ENCODE results near the gene MTERF4. TPM values are rescaled to one million over a fixed set of nuclear protein-coding genes. Genes with fewer than 3 reads are reported as not detected.

MTERF4 gene
- total RNA-seq, 1 donor = 30.0 TPM

DNA sequence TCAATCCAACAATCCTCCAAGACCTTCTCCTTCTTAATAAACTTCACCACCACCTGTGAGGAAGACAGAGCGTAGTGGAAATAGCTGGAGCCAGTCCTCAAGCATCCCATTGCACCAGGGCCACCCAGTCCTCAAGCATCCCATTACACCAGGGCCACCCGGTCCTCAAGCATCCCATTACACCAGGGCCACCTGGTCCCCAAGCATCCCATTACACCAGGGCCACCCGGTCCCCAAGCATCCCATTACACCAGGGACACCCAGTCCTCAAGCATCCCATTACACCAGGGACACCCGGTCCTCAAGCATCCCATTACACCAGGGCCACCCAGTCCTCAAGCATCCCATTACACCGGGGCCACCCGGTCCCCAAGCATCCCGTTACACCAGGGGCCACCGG lies 13.3 kb upstream of the MTERF4 start:
- H3K4me2 ChIP-seq (ENCODE audit: insufficient read depth, low read length) = no peak overlapping the region
- H4K20me1 ChIP-seq (ENCODE audit: insufficient read depth, low read length) = no peaks in the 10 kb centered on the region
- H3K27ac ChIP-seq (ENCODE audit: low read depth, low read length) = no peak overlapping the region
- TF ChIP-seq, protein P1, sequence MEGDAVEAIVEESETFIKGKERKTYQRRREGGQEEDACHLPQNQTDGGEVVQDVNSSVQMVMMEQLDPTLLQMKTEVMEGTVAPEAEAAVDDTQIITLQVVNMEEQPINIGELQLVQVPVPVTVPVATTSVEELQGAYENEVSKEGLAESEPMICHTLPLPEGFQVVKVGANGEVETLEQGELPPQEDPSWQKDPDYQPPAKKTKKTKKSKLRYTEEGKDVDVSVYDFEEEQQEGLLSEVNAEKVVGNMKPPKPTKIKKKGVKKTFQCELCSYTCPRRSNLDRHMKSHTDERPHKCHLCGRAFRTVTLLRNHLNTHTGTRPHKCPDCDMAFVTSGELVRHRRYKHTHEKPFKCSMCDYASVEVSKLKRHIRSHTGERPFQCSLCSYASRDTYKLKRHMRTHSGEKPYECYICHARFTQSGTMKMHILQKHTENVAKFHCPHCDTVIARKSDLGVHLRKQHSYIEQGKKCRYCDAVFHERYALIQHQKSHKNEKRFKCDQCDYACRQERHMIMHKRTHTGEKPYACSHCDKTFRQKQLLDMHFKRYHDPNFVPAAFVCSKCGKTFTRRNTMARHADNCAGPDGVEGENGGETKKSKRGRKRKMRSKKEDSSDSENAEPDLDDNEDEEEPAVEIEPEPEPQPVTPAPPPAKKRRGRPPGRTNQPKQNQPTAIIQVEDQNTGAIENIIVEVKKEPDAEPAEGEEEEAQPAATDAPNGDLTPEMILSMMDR (IDR thresholded peaks at IDR 0.05; ENCODE audit: extremely low read depth, low read depth, low read length) = no peak
- H3K36me3 ChIP-seq (ENCODE audit: insufficient read depth, low read length) = no peaks in the 10 kb centered on the region
- H3K4me1 ChIP-seq (ENCODE audit: insufficient read depth, low read length) = no peaks in the 10 kb centered on the region
- no peak overlapping the region for H2AFZ ChIP-seq (ENCODE audit: low read length)
- H3K79me2 ChIP-seq (ENCODE audit: insufficient read depth, low read length) = no peaks in the 10 kb centered on the region
- H3K4me3 ChIP-seq (ENCODE audit: insufficient read depth, low read length) = no peak overlapping the region
- peak; percentile 2 for DNase-seq (ENCODE audit: insufficient read length, low spot score, missing footprints)
- no peaks in the 10 kb centered on the region for H3K9me3 ChIP-seq (ENCODE audit: low read depth, low read length)
- H3K27me3 ChIP-seq (ENCODE audit: insufficient read depth, low read length) = no peaks in the 10 kb centered on the region

DNA sequence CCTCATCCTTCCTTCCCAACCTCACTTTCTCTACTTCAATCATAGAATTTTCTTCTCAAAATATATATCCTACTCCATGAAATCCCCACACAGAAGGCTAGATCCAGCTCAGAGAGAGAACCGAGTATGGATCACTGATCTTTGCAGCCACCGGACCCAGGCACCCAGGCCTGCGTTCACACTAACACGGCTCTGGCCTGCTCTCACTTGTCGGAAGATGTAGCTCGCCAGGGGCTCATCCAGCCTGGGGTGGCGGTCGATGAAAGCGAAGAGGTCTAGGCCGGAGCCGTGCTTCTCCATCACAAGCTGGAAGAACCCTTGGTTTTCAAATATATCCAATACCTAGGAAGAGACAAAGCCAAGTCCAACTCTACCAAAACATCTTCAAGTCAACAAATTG lies 12.7 kb upstream of the MTERF4 start:
- no peaks in the 10 kb centered on the region for H4K20me1 ChIP-seq (ENCODE audit: insufficient read depth, low read length)
- TF ChIP-seq, protein P1 (IDR thresholded peaks at IDR 0.05; ENCODE audit: extremely low read depth, low read depth, low read length) = no peak
- no peak overlapping the region for H2AFZ ChIP-seq (ENCODE audit: low read length)
- no peaks in the 10 kb centered on the region for H3K79me2 ChIP-seq (ENCODE audit: insufficient read depth, low read length)
- H3K9me3 ChIP-seq (ENCODE audit: low read depth, low read length) = no peaks in the 10 kb centered on the region
- H3K36me3 ChIP-seq (ENCODE audit: insufficient read depth, low read length) = no peaks in the 10 kb centered on the region
- H3K4me2 ChIP-seq (ENCODE audit: insufficient read depth, low read length) = no peak overlapping the region
- no peaks in the 10 kb centered on the region for H3K27me3 ChIP-seq (ENCODE audit: insufficient read depth, low read length)
- DNase-seq (ENCODE audit: insufficient read length, low spot score, missing footprints) = peak; percentile 69
- no peak overlapping the region for H3K27ac ChIP-seq (ENCODE audit: low read depth, low read length)
- no peak overlapping the region for H3K4me3 ChIP-seq (ENCODE audit: insufficient read depth, low read length)
- H3K4me1 ChIP-seq (ENCODE audit: insufficient read depth, low read length) = no peaks in the 10 kb centered on the region

DNA sequence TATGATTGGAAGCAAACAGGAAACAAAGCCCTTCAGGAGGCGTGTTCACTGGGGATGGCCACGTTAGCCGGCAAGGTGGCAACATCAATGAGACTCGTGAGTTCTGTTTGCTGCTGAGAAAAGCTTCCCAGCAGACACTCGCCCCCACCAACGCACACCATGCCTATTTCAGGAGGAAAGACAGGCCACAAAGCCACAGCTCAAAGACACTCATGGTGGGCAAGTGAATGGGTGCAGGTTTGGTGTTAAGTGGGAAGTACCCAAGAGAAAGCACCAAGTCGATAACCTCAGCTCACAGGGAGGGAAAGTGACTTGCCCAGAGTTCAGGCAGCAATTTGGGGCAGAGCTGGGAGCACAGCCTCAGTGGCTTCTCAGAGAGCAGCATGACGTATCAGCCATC lies 10.5 kb upstream of the MTERF4 start:
- Histone ChIP-seq H3K9me3 (ENCODE audit: low read depth, low read length) (no peaks in the 10 kb centered on the region), H3K79me2 (ENCODE audit: insufficient read depth, low read length) (no peaks in the 10 kb centered on the region), H2AFZ (ENCODE audit: low read length) (no peak overlapping the region), H3K27me3 (ENCODE audit: insufficient read depth, low read length) (no peaks in the 10 kb centered on the region), H3K27ac (ENCODE audit: low read depth, low read length) (no peak overlapping the region), H3K4me2 (ENCODE audit: insufficient read depth, low read length) (no peak overlapping the region), H4K20me1 (ENCODE audit: insufficient read depth, low read length) (no peaks in the 10 kb centered on the region), H3K4me1 (ENCODE audit: insufficient read depth, low read length) (no peaks in the 10 kb centered on the region), H3K36me3 (ENCODE audit: insufficient read depth, low read length) (no peaks in the 10 kb centered on the region), H3K4me3 (ENCODE audit: insufficient read depth, low read length) (no peak overlapping the region)
- DNase-seq (ENCODE audit: insufficient read length, low spot score, missing footprints) = no peak
- TF ChIP-seq, protein P1 (IDR thresholded peaks at IDR 0.05; ENCODE audit: extremely low read depth, low read depth, low read length) = no peak

DNA sequence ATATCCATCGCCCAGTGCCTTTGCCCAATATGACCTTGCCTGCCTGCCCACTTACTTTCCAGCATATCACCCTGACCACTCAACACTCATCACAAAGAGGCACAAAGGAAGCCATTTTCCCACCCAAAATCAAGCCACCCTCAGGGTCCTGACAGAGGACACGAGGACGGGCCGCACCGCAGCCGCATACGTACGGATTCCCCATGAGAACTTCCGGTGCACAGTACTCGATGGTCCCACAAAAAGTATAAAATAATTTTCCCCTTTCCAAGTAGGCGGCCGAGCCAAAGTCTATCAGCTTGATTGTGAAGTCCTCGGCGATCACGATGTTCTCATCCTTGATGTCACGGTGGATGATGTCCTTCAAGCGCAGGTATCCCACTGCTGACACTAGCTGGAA lies 10.0 kb upstream of the MTERF4 start:
- no peaks in the 10 kb centered on the region for H3K27me3 ChIP-seq (ENCODE audit: insufficient read depth, low read length)
- no peaks in the 10 kb centered on the region for H3K4me1 ChIP-seq (ENCODE audit: insufficient read depth, low read length)
- H3K9me3 ChIP-seq (ENCODE audit: low read depth, low read length) = no peaks in the 10 kb centered on the region
- H3K4me2 ChIP-seq (ENCODE audit: insufficient read depth, low read length) = no peak overlapping the region
- no peak overlapping the region for H3K27ac ChIP-seq (ENCODE audit: low read depth, low read length)
- DNase-seq (ENCODE audit: insufficient read length, low spot score, missing footprints) = no peak
- no peak overlapping the region for H2AFZ ChIP-seq (ENCODE audit: low read length)
- no peak overlapping the region for H3K4me3 ChIP-seq (ENCODE audit: insufficient read depth, low read length)
- H4K20me1 ChIP-seq (ENCODE audit: insufficient read depth, low read length) = no peaks in the 10 kb centered on the region
- TF ChIP-seq, protein P1 (IDR thresholded peaks at IDR 0.05; ENCODE audit: extremely low read depth, low read depth, low read length) = no peak
- H3K79me2 ChIP-seq (ENCODE audit: insufficient read depth, low read length) = no peaks in the 10 kb centered on the region
- no peaks in the 10 kb centered on the region for H3K36me3 ChIP-seq (ENCODE audit: insufficient read depth, low read length)
